Activated CD8-positive, alpha-beta memory T cell treated with anti-CD3 and anti-CD28 coated beads for 48 hours (primary cell): ENCODE results near the gene DEDD2.

ENCODE experiments used
- DNase-seq, 3 experiments: peaks; one replicate each; pipeline ENCODE4 v3.0.0-alpha.2; 2020; ENCODE audit warnings: low read depth in 2 of 3, low spot score in 2 of 3

Gene DEDD2

DNA sequence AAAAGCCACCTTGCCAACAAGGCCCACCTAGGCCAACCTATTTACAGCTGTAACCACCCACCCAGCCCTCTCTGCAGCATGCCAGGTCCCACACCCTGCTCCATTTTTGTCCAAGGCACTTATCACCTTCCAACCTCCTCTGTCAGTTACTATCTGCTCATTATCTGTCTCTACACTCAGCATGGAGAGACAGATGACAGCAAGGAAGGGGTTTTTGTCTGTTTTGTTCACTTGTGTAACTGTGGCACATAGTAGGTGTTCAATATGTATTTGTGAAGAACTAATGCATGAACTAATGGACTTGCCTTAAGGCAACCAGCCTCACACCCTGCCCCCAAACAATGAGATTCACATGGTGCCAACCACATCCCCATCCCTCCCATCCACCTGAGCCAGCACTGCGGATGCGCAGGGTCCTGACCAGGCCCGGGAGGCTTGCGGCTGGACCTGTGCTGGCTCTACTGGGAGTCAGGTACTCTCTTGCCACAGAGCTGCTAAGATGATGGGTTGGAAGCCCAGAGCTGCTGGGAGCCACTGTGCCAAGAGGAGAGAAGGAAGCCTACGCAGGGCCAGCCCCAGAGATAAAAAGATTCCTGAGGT is 17.3 kb downstream of the DEDD2 start:
- no peak for DNase-seq

DNA sequence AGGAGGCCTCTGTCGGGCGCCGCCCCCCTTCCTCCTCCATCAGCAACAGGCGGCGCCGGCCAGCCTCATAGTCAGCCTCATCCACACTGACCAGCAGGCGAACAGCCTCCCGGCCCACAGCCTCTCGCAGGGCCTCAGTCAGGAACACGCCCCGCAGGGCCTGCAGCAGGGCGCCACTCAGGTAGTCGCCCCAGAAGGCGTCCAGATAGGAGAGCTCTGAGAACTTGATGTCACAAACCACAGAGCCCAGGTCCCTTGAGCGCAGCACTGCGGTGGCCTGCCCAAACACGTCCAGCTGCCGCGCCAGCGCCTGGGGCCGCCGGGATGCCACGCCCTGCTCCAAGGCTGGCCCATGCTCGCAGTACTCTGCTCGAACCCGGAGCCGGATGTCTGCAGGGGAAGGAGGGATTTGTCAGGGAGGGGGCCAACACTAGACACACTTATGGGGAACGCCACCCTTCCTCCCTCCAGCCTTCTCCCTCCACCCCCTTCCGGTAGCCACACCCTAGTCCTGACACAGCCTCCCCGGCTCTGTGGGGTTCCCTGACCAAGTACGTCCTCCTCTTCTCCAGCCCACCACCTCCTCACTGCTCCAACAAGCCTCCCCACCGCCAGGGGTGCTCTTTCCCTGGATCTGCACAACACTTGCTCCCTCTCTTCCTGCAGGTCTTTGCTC is 17.9 kb downstream of the DEDD2 start:
- DNase-seq = no peak

DNA sequence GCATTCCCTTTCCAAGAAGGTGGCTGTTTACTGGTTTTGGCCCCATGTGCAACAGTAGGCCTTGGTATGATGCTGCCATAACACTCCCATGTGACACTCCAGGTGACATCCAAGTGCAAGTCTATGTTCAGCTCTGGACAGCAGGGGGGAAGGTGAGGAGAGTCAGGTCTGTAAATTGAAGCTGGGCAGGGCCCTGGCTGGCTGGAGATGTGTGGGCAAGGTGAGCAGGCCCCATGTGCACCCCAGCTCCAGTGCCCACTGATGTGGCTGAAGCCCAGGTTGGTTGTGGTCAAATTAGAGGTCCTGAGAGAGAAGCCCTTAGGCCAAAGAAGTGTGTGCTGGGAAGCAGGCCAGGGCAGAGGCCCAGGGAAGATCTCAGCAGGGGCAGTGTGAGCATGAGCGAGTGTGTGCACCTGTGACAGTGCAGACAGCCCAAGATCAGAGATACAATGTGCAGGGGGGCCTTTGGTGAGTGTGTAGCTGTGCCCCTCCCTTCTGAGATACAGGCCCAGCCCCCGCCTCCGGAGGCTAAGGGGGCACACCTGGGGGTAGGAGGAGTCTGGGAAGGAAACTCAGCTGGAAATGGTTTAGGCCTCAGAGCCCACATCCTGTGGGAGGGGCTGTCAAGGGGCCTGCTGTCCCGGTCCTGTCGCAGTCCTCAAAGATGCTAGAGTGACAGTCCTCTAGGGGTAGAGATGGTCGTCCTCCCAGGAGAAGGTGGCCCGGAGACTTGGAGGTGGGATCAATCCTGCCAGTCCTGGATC is 18.6 kb downstream of the DEDD2 start:
- no peak for DNase-seq

DNA sequence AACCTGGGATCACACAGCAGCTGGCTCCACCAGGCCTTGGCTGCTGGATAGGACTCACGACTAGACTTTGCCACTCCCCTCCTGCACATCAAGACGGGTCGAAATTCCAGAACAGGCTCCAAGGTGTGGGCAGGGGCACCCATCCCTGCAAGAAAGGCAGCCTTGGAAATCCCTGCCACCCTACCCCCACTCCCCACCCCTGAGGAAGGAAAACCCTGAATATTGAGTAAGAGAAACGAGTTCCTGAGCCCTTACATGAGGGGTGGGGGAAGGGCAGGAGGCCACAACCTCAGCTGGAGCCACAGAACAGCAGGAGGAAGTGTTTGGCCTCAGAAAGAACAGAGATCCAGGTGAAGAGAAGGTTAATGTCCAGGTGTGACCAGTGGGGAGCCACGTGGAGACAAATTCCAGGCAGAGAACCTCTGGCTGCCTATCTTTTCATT is 20.1 kb downstream of the DEDD2 start:
- no peak for DNase-seq

DNA sequence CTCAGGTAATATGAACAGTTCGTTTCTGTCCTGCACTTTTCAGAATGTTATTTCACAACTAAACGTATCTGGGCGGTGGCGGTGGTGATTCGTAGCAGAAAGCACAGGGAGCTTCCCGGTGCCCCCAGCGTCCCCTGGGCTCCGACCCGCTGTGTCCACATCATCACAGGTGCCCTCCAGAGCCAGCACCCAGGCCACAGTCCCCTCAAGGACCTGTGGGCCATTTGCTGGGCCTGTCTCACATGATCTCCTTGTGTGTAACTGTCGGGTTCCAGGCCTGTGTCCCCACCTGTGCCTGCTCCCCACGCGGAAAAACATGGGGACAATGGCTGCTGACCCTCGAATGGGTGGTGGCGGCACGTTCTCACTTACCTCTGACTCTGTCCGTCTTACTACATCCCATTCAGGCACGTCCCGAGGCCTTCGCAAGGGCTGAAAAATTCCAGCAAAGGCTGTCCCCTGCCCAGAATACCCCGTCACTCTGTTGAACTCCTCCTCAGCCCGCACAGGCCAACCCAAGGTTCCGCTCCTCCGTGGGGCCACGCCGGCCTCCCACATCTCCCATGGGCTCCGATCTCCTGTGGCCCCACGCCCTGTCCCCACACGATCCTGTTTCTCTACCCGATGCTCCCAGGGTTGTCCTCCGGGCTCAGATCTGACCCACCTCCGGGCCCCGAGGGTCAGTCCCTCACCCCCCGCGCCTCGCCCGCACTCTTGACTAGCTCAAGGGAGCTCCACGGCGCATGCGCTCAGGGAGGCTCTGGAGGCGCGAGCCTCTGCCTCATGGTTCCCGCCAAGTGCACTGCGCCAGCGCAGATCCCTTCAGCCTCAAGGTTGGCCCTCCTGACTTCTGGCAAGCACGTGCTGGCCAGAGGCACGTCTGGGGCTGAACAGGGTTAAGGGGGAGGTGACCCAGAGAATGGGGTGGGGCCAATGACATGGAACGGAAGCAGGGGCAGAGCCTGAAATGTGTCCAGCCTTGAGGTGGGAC is 21.2 kb downstream of the DEDD2 start:
- no peak for DNase-seq

DNA sequence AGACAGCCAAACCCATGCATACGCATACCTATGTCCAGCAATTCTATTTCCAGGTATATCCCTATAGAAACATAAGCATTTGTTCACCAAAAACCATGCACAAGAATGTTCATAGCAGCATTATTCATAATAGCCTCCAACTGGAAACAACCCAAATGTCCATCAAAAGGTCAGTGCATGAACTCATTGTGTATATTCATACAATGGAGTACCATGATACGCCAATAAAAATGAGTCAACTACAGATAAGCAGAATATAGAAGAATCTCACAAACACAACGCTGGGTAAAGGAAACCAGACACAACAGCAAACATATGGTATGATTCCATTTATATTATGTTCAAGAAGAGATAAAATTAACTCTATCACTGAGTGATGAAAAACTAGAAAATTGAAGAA is 23.8 kb downstream of the DEDD2 start:
- DNase-seq = no peak

DNA sequence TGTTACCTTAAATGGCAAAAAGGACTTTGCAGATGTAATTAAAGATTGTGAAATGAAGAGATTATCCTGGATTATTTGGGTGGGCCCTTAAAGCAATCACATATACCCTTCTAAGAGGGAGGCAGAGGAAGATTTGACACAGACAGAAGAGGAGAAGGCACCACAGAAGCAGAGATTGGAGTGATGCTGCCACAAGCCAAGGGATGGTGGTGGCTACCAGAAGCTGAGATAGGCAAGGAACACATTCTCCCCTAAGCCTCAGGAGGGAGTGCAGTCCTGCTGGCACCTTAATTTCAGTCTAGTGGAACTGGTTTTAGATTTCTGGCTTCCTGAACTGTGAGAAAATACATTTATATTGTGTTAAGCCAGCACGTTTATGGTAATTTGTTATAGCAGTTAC is 24.2 kb downstream of the DEDD2 start:
- DNase-seq = no peak

DNA sequence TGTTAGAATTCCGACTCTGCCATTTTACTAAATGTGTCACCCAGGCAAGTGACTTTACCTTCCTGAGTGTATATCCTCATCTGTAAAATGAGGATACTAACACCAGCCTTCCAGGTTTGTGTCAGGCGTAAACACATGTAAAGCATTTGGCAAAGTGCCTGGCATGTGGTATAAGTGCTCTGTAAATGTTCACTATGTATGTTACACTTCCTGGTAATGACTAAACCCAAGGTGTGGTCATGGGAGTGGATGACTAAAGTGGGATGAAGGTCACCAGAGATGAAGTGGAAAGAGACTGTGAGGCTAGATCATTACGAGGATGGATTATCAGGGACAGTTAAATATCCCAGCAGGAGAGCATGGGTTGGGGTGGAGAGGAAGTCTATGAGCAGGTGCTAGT is 25.6 kb downstream of the DEDD2 start:
- DNase-seq = no peak

DNA sequence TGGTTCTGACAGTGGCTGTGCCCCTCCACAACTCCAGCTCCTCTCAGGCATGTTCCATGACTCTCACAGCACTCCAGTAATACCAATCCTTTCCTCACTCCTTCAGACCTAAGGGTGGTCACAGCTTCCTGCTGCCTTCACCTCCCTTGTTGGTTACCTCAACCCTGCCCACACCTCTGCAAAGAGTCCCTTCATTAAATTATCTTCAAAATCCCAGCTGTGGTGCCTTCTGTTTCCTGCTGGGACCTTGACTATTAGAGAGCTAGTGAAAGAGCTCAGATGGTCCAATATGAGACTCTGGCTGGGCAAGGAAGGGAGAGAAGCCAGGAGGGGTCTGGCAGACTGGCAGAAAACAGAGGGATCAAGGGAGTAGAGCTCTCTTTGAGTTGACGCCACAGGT is 26.1 kb downstream of the DEDD2 start:
- no peak for DNase-seq

DNA sequence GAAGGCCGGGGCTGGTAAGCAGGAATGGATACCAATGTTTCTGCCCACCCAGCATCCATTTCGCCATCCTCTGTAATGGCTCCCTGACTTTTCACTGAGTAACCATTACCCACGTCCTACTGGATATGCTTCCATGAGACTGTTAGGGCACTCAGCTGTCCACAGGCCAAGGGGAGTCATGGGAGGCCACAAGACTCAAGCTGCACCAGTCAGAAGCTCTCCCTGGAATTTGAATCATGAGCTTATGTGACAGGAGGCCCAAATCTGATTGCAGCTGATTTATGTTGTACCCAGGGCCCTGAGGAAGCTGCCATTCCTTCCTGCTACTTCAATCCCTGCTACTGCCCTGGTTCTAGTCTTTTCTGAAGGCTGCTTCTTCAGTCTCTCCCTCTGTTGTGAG is 28.3 kb downstream of the DEDD2 start:
- no peak for DNase-seq

DNA sequence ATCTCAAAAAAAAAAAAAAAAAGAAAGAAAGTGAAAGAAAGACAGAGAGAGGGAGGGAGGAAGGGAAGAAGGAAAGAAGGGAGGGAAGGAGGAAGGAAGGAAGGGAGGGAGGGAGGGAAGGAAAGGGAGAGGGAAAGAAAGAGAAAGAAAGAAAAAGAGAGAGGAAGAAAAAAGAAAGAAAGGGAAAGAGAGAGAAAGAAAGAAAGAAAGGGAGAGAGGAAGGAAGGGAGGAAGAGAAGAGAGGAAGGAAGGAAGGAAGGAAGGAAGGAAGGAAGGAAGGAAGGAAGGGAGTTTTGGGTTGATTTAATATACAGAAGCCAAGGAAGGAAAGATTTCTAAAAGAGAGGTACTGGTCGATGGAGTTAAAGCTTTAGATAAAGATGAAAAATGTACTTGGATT is 28.8 kb downstream of the DEDD2 start:
- no peak for DNase-seq

DNA sequence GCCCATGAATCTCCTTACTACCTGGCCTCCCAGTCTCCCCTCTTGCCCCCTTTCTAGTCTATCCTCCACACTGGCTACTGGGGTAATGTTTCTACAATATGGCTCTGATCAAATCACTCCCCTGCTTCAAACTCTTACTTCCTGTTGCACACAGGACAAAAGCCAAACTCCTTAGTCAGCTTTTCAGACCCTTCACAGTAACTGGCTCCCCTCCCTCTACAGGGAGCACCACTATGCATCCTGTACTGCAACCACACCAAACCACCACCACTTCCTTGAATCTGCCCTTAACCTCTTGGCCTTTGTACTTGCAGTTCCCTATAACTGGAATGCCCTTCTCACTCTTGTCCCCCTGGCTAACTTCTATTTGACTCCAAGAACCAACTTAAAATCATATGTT is 32.2 kb downstream of the DEDD2 start:
- no peak for DNase-seq

DNA sequence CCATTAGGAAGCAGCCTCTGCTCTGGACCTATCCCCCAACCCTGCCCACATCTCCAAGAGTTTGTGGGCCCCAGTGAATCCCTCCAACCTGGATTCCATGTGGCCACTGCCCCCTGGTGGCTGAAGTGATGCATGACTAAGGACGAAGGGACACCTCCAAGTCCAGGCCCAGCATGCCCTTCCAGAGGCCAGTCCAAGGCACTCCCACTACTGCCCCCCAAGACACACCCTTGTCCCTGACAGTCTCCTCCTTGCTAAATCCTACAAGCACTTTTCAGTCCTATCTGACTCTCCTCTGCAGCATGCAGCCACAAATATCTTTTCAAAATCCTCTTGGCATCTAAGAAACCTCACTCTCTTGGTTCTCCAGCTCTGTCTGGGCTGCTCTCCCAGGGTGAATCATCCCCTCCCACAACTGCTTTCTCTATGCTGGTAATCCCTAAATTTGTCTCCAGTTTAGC is 33.0 kb downstream of the DEDD2 start:
- peak in 1 of 3 experiments; percentile 63 for DNase-seq

DNA sequence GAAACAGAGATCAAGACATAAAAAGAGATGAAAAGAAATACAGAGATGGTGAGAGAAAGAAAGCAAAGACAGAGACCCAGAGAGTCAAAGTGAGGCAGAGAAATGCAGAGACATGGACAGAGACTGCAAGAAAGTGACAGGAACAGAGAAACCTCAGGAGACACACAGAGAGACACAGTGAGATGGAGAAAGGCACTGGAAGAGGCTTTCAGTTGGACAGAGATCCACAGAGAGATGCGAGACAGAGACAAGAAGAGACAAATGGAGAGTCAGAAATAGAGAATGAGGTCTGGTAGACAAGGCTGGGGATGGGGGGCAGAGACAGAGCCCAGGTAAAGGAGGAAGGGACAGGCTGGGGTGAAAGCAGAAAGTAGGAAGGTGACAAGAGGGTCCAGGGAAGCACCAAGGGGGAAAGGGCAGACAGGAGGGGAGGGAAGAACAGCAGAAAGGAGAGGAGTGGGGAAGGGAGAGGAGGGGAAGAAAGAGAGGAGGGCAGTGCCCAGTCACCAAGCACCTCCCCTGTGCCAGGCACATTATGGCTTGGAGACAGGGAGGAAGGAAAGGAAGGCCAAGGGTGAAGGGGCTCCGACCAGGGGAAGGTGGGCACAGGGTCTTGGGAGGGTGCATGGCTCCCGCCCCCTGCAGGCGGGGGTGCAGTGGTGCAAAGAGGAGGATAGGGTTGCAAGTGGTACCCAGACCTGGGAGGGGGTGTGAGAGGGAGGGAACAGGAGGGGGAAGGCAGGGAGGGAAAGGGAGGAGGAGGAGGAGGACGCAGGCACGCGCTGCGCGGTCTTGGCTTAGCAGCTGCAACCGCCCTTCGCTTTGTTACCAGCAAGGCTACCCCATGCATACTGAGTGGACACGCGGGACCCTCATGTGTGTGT is 38.4 kb downstream of the DEDD2 start:
- DNase-seq = no peak

DNA sequence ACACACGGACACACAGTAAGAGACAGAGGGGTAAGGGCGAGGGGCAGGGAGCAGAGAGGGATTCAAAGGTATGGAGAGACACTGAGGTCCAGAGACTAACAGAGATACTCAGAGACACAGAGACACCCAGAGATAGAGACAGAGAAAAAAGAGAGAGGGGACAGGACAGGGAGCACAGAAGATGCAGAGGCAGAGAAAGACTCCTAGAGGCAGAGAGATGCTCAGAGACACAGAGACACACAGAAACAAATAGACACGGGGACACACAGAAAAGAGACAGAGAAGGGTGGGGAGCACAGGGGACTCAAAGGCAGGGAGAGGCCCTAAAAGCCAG is 39.8 kb downstream of the DEDD2 start:
- no peak for DNase-seq

DNA sequence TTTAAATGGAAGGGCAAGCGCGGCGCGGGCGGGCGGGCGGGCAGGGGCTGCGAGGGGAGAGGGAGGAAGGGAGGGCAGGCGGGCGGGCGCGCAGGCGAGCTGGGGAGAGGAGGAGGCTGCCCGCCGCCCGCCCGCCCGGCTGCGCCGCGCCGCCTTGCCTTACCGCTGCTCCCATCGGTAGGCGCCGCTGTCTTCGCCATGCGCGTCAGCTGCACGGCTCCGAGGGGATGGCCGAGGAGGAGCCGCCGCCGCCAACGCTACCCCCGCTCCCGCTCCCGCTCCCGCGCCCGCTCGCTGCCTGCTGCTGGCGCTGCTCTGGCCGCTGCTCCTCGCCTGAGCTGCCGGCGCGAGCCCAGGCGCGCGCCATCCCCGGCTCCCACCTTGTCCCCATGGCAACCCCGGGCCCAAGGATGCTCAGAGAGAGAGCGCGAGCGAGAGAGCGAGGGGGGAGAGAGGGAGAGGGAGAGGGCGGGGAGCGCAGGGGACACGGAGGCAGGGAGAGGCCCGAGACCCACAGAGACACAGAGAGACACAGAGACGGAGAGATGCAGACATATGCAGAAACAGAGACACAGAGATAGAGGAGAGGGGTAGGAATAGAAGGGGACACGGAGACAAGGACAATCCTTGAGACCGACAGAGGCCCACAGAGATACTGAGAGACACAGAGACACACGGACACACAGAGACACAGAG is 40.3 kb downstream of the DEDD2 start:
- peak in 2 of 3 experiments; percentile 40 to 58 for DNase-seq

DNA sequence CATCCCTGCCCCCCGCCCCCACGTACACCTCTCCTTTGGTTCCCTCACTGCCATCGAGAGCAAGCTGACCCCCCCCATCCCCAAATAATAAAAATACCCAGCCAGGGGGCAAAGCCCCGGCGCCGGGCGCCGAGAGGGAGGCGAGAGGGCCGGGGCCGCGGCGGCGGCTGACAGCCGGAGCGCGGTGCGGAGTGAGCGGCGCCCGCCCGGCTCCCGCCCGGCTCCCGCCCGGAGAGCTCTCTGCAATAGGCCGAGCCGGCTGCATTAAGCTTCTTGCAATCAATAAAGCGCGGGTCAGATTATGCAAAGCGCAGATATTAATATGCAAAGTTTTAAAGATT is 40.9 kb downstream of the DEDD2 start:
- no peak for DNase-seq

DNA sequence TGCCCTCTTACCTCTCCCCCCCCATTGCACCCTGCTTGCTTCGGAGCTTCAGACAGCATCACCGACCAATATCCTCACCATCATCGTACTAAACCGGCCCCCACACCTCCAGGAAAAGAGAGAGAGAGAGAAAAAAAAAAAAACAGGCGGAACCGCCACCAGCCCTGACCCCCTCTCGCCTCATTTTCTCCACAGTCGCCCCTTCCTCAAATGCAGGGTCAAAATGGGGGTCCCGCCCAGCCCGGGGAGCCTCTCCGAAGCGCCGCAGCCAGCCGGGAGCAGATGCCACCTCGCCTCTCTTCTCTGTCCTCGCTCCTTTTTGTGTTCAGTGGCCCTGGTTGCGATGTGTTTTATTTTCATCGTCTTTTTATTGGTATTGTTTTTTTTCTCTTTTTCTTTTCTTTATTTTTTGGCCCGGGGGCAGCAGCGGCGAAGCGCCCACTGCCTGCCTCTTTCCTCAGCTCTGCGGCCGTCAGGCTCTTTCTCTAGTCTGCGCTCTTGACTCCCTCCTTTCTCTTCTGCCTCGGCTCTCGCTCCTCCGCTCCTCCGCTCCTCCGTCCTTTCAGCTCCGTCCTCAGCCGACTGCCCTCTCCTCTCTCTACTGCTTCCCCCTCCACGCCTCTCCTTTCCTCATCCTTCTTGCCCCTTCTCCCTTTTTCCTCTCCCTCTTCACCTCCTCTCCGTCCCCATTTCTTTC is 41.4 kb downstream of the DEDD2 start:
- DNase-seq = no peak
